Activated CD4-positive, alpha-beta T cell treated with anti-CD3 and anti-CD28 coated beads, Interleukin-2, amount 50 U/mL, for 4 hours (primary cell): Measurements from ENCODE around the gene POLD4.
"Not testable (repeated sequence)": the region's sequence is repeated elsewhere in the genome, so short reads cannot be mapped to it uniquely, and the experiment has no call there.

Experiments used
- DNase-seq, 2 experiments: peaks; one replicate each; pipeline ENCODE4 v3.0.0-alpha.2; 2020

POLD4 gene

GRCh38 chr11:67351275-67352005 is 1.9 kb downstream of the POLD4 start:
- DNase-seq, result peak; percentile 56 to 61

GRCh38 chr11:67349928-67350465 is 3.3 kb downstream of the POLD4 start:
- no peak for DNase-seq

- DNase-seq, result no peak
These were observed 3.9 kb downstream of the POLD4 start for GRCh38 chr11:67349457-67349856.

- no peak for DNase-seq
These were observed 4.3 kb downstream of the POLD4 start for GRCh38 chr11:67349036-67349435.

GRCh38 chr11:67347964-67348749 is 5.2 kb downstream of the POLD4 start:
- DNase-seq, result no peak

- DNase-seq, result no peak
These were observed 7.2 kb downstream of the POLD4 start for GRCh38 chr11:67345920-67346819.

GRCh38 chr11:67345247-67345919 is 8.0 kb downstream of the POLD4 start:
- no peak for DNase-seq

- no peak for DNase-seq
These were observed 9.1 kb downstream of the POLD4 start for GRCh38 chr11:67344264-67344663.

GRCh38 chr11:67337257-67337656 is 16.1 kb downstream of the POLD4 start:
- DNase-seq, result no peak

GRCh38 chr11:67332081-67332691 is 21.2 kb downstream of the POLD4 start:
- no peak for DNase-seq

GRCh38 chr11:67323526-67323925 is 29.8 kb downstream of the POLD4 start:
- DNase-seq, result no peak

GRCh38 chr11:67322049-67322448 is 31.3 kb downstream of the POLD4 start:
- no peak for DNase-seq

- DNase-seq, result no peak
These were observed 32.0 kb downstream of the POLD4 start for GRCh38 chr11:67321313-67321871.

- DNase-seq, result no peak
These were observed 32.7 kb downstream of the POLD4 start for GRCh38 chr11:67320691-67321090.

- no peak for DNase-seq
These were observed 33.3 kb downstream of the POLD4 start for GRCh38 chr11:67320011-67320410.

- DNase-seq, result not testable (repeated sequence)
These were observed 34.5 kb downstream of the POLD4 start for GRCh38 chr11:67318876-67319275.

- peak in 1 of 2 experiments; percentile 26 for DNase-seq
These were observed 35.3 kb downstream of the POLD4 start for GRCh38 chr11:67317888-67318555.

- peak; percentile 98 for DNase-seq
These were observed 36.0 kb downstream of the POLD4 start for GRCh38 chr11:67317205-67317887.

- no peak for DNase-seq
These were observed 36.5 kb downstream of the POLD4 start for GRCh38 chr11:67316882-67317204.

- no peak for DNase-seq
These were observed 37.9 kb downstream of the POLD4 start for GRCh38 chr11:67315325-67315909.
